GM18502 (cell line): ENCODE measurements around the gene GDF15.
"Not testable (repeated sequence)": the region's sequence is repeated elsewhere in the genome, so short reads cannot be mapped to it uniquely, and the experiment has no call there.

Experiments used
- ATAC-seq: cut with Tn5 transposase; IDR thresholded peaks from one replicate; pipeline ENCODE4 v1.9.1; 2021; ENCODE audit warnings: mild to moderate bottlenecking; ENCODE audit not compliant: unreplicated experiment, poor library complexity

The GDF15 gene

DNA sequence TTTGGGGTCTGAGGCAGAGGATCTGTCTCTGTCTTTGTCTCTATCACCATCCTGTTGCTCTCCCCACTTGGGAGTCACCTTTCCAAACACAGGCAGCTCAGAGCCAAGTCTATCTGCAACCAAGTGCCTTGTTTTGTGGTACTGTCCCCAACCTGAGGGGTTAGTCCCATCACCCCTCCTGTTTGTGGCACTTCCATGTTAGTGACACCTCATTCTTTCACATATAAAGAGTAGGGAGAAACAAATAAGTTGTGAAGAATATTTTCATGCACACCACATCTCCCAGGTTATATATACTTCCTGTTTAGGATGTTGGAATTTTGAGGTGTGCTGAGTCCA is 3.7 kb downstream of the GDF15 start:
- no peak for ATAC-seq

DNA sequence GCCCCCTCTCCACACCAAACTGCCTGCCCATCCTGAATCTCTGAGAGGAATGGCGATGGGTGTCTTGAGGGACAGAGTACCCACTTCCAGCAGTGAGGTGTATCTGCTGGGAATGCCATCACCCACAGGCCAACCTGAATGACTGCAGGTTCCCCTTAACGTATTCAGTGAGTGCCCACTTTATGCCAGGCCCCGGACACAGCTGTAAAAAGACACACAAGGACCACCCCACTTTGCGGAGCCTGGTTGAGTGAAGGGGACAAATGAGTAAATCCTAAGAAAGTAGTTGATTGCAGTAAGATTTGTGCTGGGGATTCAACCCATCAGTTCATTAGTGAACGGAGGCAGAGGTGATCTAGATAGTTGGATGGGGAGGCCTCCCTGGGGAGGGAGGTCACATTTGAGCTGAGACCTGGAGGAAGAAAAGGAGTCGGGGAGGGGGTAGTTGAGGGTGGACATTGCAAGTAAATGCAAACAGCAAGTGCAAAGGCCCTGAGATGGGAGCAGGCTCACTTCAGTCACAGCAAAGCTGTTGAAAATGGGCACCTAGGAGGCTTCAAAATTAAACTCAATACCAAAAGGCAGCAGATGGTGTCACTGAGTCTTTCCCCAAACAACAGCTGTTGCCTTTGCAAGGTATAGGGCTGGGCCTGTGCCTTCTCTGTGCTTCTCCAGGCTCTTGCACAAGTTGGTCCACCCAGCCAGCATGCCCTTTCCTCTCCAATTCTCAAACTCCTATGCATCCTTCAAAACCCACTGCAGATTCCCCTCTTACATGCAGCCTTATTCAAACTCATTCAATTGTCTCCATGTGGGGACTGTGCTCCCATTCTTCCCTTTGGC is 4.3 kb downstream of the GDF15 start:
- ATAC-seq: no peak

DNA sequence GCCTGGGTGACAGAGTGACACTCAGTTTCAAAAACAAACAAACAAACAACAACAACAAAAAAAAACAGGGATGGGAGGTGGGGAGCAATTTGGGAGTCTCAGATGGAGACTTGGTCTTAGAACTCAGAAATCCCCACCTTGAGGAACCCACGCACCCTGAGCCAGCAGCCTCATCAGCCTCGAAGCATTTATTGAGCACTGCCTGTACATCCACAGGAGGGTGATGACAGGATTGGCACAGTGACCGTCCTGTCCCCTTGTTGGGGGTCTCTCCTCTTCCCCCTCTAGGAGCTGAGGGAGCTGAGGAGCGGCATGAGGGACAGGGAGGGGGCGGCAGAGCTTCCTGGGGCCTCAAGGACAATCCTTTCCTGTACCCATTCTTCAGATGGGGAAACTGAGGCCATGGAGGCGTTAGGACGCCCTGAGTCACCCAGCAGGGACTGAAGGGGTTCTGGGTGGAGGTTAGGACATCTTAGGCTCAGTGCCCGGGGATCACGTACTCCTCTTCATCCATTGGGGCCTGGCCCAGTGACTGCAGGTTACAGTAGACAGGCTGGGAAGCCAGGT is 5.6 kb downstream of the GDF15 start:
- no peak for ATAC-seq

DNA sequence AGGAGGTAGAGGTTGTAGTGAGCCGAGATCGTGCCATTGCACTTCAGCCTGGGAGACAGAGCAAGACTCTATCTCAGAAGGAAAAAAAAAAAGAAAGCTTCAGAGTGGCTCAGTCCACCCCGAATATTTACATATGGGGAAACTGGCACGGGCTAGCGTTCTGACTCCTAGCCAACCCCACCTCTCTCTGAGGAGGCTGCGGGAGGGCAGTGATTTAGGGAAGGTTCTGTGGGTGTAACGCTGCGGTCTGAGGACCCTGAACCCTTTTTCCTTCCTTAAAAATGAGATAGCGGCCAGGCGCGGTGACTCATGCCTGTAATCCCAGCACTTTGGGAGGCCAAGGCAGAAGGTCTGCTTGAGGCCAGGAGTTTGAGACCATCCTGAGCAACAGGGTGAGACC is 6.5 kb downstream of the GDF15 start:
- no peak for ATAC-seq

DNA sequence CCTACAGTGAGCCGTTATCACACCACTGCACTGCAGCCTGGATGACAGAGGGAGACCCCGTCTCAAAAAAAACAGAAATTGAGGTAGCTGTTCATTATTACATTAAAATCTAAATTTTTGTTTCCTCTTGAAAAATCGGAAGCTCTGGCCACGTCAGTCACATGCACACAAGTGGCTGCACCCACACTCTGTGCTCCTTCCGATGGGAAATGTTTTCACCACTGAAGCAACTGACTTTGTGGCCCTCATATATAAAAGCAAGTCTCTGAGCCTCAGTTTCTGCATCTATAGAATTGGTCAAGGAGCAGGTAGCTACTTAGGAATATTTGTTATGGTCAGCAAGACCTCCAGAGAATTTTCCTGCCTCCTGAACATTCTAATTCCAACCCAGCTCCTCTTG is 7.0 kb downstream of the GDF15 start:
- ATAC-seq: no peak

DNA sequence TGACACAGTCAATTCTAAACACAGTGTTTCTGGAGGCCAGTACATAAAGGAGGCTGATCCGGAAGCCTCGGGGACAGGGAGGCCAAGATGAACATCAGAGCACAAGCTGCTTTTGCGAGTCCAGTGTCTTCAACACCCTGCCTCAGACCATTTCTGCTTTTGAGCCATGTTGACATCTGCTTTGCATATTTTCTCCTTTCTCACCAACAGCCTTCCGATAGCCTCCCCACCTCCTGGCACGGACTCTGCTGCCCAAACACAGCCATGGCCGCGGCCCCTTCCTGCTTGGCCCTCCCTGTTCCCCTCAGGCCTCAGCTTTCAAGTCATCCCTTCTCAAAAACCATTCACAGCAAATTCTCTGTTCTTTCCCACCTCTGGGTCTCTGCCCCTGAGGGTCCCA is 7.9 kb downstream of the GDF15 start:
- ATAC-seq: no peak

DNA sequence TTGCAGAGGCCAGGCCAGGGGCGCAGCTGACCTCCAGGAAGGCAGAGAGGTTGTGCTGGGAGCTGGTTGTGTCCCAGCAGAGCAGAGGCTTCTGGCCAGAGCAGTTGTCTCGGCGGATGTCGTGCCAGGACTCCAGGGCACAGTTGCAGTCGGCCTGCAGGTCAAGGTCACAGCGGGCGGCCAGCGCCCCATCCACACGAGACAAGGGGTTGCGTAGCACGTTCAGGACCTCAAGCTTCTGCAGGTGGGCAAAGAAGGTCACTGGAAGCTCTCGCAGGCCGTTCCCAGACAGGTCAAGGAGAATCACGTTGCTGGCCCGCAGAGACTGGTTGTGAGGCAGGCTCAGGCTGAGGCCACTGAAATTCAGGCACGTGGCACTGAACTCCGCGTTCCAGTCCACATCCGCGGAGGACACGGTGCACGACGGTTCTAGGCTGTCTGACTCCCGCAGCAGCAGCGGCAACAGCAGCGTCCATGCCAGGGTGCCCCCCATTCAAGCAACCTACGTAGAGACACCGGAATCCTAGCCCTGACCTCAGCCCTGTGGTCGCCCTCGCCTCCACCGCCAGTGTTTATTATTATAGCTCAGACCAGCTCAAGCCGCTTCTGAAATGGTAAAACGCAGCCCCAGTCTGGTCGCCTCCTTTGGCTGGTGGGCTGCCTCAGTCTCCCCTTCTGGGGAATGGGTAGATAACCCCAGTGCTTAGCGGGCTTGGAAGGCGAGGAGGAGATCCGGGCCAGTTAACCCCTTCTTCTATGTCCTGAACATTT is 10.7 kb downstream of the GDF15 start:
- ATAC-seq: no peak

DNA sequence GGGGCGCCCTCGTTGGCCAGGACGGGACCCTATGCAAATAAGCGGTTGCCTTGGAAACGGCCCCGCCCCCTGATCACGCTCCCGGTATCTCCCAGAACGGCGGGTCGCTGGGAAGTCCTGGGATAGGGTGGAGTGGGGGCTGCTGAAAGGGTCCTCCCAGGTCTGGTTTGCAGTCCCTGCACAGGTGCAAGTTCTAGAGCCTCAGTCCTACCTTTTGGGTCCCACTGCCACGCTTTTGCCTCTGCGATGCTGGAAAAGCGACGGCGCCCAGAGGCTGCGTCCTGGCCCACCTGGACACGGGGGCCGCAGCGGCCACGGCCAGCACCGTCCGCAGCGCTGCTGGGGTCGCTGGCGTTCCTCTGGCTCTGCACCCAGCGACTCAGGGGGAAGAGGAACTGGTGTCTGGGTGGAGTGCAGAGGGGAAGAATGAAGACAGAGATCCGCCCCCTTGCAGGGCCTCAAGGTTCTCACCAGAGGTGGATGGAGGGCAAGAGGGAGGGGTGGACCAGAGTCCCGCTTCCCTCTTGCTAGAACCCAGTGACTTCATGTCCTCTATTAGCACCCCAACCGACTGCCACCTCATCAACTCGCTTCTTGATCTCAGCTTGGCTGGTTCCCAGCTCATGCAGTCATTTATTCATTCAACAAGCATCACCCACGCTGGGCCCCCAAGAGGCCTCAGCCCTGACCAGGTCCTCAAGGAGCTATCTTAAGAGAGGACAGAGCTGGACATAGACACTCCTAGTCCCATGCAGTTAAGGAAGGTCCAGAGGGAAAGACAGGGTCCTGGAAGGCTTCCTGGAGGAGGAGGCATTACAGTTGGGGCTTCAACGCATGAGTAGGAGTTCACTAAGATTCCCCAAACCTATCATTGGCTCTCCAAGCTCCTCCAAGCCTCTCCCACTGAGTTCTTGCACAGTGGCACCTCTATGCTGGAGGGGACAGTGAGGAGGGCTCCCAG is 11.6 kb downstream of the GDF15 start, which contains the start of gene LRRC25:
Gene LRRC25, minus strand, starts transcription at position 381 of the 961 bp plus-strand sequence. CDS start 659 bp downstream, outside the sequence.
- no peak for ATAC-seq

DNA sequence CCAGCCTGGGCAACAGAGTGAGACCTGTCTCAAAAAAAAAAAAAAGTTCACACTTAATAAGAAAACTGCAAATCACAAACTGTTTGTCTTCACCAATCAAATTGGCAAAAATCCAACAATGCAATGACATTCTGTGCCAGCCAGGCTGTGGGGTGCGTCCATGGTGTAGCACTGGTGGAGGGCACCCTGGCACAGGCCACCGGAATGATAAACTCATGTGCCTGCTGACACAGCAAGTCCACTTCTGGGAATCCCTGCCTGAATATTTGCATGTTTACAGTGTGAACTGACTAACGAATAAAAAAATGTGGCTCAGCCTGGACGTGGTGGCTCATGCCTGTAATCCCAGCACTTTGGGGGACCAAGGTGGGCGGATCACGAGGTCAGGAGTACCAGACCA is 13.1 kb downstream of the GDF15 start:
- ATAC-seq: no peak

DNA sequence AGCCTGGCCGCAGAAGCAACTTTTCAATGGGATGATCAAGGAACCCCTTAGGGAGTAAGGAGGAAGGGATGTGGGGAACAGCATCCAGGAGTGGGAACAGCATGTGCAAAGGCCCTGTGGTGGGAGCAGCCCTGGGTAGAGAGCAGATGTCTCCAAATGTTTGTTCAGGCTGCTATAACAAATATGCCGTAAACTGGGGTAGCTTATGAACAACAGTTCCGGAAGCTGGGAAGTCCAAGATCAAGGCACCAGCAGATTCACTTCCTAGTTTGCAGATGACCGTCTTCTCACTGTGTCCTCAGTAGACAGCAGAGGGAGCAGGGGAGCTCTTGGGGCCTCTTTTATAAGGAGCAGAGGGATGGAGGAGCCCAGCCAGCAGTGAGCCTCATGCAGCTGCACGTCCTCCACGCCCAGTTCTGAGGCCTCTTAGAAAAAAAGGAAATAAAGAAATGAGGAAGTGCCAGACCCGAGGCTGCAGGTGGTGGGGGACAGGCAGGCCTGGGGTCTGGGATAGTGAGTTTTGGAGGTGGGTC is 15.7 kb downstream of the GDF15 start:
- no peak for ATAC-seq

DNA sequence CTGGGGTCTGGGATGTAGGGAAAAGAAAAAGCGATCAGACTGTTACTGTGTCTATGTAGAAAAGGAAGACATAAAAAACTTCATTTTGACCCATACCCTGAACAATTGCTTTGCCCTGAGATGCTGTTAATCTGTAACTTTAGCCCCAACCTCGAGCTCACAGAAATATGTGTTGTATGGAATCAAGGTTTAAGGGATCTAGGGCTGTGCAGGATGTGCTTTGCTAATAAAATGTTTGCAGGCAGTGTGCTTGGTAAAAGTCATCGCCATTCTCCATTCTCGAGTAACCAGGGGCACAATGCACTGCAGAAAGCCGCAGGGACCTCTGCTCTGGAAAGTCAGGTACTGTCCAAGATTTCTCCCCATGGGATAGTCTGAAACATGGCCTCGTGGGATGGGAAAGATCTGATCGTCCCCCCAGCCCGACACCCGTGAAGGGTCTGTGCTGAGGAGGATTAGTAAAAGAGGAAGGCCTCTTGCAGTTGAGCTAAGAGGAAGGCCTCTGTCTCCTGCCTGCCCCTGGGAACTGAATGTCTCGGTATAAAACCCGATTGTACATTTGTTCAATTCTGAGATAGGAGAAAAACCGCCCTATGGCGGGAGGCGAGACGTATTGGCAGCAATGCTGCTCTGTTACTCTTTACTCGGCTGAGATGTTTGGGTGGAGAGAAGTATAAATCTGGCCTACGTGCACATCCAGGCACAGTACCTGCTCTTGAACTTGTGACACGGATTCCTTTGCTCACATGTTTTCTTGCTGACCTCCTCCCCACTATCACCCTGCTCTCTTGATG is 16.7 kb downstream of the GDF15 start:
- ATAC-seq: not testable (repeated sequence)

DNA sequence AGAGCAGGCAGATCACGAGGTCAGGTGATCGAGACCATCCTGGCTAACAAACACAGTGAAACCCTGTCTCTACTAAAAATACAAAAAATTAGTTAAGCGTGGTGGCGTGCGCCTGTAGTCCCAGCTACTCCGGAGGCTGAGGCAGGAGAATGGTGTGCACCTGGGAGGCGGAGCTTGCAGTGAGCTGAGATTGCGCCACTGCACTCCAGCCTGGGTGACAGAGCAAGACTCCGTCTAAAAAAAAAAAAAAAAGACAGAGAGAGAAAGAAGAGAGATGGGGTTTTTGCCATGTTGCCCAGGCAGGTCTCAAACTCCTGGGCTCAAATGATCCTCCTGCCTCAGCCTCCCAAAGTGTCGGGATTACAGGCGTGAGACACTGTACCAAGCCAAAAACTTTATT is 19.8 kb downstream of the GDF15 start:
- ATAC-seq: not testable (repeated sequence)

DNA sequence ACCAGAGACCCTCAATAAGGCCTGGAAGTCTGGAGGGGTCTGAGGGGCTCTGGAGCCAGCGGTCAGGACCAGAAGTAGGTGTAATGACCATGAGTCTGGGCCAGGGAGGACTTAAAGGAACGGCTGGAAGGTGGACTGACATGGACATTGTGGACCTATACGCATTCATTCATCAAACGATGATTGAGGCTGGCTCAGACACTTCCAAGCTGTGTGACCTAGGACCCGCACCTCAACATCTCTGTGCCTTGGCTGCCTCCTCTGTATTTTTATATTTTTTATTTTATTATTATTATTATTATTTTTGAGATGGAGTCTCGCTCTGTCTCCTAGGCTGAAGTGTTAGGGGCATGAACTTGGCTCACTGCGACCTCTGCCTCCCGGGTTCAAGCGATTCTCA is 20.8 kb downstream of the GDF15 start:
- no peak for ATAC-seq

DNA sequence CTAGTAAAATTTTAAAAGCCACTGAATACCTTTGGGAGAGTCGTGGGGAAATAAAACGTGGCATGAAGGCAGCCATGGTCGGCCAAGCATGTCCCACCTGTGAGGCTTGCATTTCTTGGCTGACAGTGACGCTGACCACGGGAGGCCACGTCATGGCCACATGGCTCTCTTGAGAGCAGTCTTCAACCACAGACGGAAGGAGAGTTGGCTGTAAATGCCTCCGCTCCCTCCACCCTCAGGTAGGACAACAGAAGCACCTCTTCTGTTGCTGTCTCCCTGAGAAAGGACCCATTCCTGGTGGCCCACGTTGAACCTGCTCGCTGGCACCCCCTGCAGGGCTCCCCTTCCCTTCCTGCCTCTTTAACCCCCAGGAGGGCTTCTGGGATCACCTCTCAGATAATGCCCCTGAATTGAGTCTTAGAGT is 22.1 kb downstream of the GDF15 start:
- ATAC-seq: no peak

DNA sequence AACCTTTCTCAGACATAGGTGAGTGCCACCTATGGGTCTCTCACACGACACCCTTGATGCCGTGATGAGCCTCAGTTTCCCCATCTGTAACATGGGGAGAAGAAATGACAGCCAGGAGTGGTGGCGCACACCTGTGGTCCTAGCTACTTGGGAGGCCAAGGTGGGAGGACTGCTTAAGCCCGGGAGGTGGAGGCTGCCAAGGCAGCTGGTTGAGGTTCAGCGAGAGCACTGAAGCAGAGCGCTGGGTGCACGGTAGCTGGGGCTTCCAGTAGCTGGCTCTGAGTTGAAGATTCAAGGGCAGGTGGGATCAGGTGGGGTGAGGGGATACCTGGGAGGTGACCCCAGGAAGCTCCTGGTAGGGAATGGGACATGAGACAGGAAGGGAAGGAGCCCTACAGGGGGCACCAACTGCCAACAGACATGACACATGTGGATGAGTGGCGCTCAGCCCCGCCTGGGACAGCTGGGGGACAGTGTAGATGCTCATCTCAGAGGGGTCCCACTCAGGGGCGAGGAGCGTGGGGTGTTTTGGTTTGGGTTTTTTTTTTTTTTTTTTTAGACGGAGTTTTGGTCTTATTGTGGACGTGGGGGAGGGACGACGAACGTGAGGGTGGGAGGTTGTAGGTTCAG is 26.8 kb downstream of the GDF15 start:
- no peak for ATAC-seq

DNA sequence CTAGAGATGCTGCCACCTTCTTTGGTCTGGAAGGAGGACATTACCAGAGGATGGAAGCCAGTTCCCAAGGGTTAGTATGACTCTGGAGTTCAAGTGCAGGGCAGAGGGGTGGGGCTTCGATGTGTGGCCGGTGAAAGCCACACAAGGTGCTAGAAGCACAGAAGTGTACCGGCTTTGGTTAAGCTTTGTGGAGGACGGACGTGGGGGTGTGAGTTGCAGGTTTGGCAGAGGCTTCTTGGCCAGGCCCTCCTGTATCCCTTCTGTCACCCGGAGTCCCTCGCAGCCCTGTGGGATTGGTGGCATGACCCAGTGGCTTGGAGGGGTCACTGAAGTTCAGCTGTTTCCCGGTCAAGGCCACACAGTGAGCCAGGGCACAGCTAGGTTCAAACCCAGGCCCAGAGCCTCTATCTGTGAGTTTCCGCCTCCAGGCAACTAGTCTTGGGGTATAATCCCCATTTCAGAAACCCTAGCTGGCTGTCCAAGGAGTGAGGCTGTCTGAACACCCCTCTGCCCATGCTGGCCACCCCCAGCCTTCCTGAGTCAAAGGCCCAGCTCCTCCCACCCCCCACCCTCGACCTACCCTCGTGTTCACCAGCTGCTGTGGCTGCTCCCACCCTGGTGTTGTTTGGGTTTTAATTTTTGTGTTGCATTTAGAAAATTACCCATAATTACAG is 28.7 kb downstream of the GDF15 start:
- ATAC-seq: no peak

DNA sequence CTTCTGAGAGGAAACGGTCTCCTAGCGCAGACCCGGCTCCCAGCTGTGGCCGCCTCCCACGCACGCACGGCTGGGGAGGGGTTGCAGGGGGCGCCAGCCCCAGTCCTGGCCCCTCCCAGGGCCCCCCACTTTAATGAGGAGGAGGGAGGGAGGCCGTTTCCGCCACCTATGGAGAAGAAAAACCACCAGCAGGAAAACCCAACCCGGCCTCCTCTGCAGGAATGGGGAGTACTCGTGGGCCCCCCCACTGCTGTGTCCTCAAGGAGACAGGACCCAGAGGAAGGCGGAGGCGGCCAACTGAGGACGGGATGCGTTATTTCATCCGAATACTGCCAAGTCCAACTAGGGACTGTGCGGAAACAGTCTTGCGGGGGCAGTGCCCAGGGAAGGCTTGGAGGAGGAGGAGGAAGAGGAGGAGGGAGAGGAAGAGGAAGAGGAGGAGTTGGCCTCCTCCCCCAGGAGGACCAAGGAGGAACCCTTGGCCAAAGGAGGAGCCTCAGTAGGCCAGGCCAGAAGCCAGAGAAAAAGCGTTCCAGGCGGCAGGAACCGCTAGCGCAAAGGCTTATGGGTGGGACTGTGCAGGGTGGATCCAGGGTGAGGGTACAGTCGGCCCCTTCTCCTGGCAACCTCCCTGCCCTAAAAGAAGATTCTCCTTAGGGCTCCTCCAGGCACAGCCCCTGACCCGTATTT is 29.4 kb downstream of the GDF15 start:
- no peak for ATAC-seq
